ENCODE measurements around the gene RHOH. TPM values are rescaled to one million over a fixed set of nuclear protein-coding genes. Genes with fewer than 3 reads are reported as not detected.

The RHOH gene
- total RNA-seq, 4 donors from 2014 or later: 0.26 TPM; not detected in 3

GRCh38 chr4:40227284-40227683 lies 30.5 kb downstream of the RHOH start:
- H3K4me1 ChIP-seq: no peaks in the 10 kb centered on the region
- in situ Hi-C loops (cut with MboI; ENCODE audit: low sequenced_read_pairs in 4 of 4) (no loop called here), intact Hi-C loops (cut with DNase I; ENCODE audit: low total_unique reads) (no loop called here)
- no peaks in the 10 kb centered on the region for H3K27me3 ChIP-seq
- H3K9me3 ChIP-seq: no peaks in the 10 kb centered on the region
- no peaks in the 10 kb centered on the region for H3K36me3 ChIP-seq
- TF ChIP-seq CTCF (IDR thresholded peaks at IDR 0.05 in 4 of 5, conservative IDR thresholded peaks at IDR 0.05 in 1 of 5): no peak
- TF ChIP-seq POLR2A (IDR thresholded peaks at IDR 0.05): no peak
- no peak overlapping the region for H3K4me3 ChIP-seq
- no peak for DNase-seq
- ATAC-seq: no peak
- H3K27ac ChIP-seq: no peak overlapping the region

- no peaks in the 10 kb centered on the region for H3K9me3 ChIP-seq
- no peak overlapping the region for H3K4me3 ChIP-seq
- DNase-seq (no peak), ATAC-seq (no peak)
- no peak for TF ChIP-seq POLR2A (IDR thresholded peaks at IDR 0.05)
- TF ChIP-seq CTCF (IDR thresholded peaks at IDR 0.05 in 4 of 5, conservative IDR thresholded peaks at IDR 0.05 in 1 of 5): no peak
- no peaks in the 10 kb centered on the region for H3K4me1 ChIP-seq
- in situ Hi-C loops (cut with MboI; ENCODE audit: low sequenced_read_pairs in 4 of 4): no loop called here
- no peaks in the 10 kb centered on the region for H3K27me3 ChIP-seq
- no peaks in the 10 kb centered on the region for H3K36me3 ChIP-seq
- H3K27ac ChIP-seq: no peak overlapping the region
- intact Hi-C loops (cut with DNase I; ENCODE audit: low total_unique reads): no loop called here
These were observed 31.9 kb downstream of the RHOH start for GRCh38 chr4:40228497-40229365.

GRCh38 chr4:40231316-40231863 lies 34.6 kb downstream of the RHOH start:
- TF ChIP-seq POLR2A (IDR thresholded peaks at IDR 0.05) (no peak), CTCF (IDR thresholded peaks at IDR 0.05 in 4 of 5, conservative IDR thresholded peaks at IDR 0.05 in 1 of 5) (no peak)
- intact Hi-C loops (cut with DNase I; ENCODE audit: low total_unique reads): no loop called here
- ATAC-seq: no peak

GRCh38 chr4:40232610-40233009 lies 35.8 kb downstream of the RHOH start:
- H3K9me3 ChIP-seq: no peaks in the 10 kb centered on the region
- H3K4me3 ChIP-seq: no peak overlapping the region
- no peaks in the 10 kb centered on the region for H3K27me3 ChIP-seq
- no peak overlapping the region for H3K27ac ChIP-seq
- DNase-seq (no peak), ATAC-seq (no peak)
- no peaks in the 10 kb centered on the region for H3K4me1 ChIP-seq
- H3K36me3 ChIP-seq: no peaks in the 10 kb centered on the region
- in situ Hi-C loops (cut with MboI; ENCODE audit: low sequenced_read_pairs in 4 of 4) (no loop called here), intact Hi-C loops (cut with DNase I; ENCODE audit: low total_unique reads) (no loop called here)
- TF ChIP-seq POLR2A (IDR thresholded peaks at IDR 0.05) (no peak), CTCF (IDR thresholded peaks at IDR 0.05 in 4 of 5, conservative IDR thresholded peaks at IDR 0.05 in 1 of 5) (no peak)

More at GRCh38 chr4:40231316-40231863, 34.6 kb downstream of the RHOH start:
- DNase-seq: no peak
- no peak overlapping the region for H3K27ac ChIP-seq
- in situ Hi-C loops (cut with MboI; ENCODE audit: low sequenced_read_pairs in 4 of 4): no loop called here
- no peaks in the 10 kb centered on the region for H3K4me1 ChIP-seq
- no peaks in the 10 kb centered on the region for H3K27me3 ChIP-seq
- no peaks in the 10 kb centered on the region for H3K36me3 ChIP-seq
- no peak overlapping the region for H3K4me3 ChIP-seq
- no peaks in the 10 kb centered on the region for H3K9me3 ChIP-seq
